Natural killer cell treated with Interleukin-12 subunit alpha and Interleukin-12 subunit beta and Interleukin-15 and Interleukin-18, amount 100 ng/mL, for 72 hours (primary cell): ENCODE data around the gene DPF1. TPM values are rescaled to one million over a fixed set of nuclear protein-coding genes. Genes with fewer than 3 reads are reported as not detected.

Experiments used
- ATAC-seq, 2 donors: fragments of 150-1000 bp; cut with Tn5 transposase in 1 of 2; sonication (Bioruptor Pico), chemical (Tn5 transposase) in 1 of 2; 2 replicates each; pipeline ENCODE4 v1.10.0; 2021
- DNase-seq: peaks from one replicate; pipeline ENCODE4 v3.0.0; 2022; ENCODE audit warnings: low spot score
- H3K27ac Mint-ChIP-seq, 2 donors: 1 replicate in 1 of 2; 2 replicates in 1 of 2; pipeline ENCODE4 v1.8.0; 2022; ENCODE audit warnings: mixed read lengths in 2 of 2, mild to moderate bottlenecking in 1 of 2, moderate library complexity in 1 of 2
- H3K27me3 Mint-ChIP-seq, 2 donors: 1 replicate in 1 of 2; 2 replicates in 1 of 2; pipeline ENCODE4 v1.8.0; 2022; ENCODE audit warnings: mixed read lengths in 2 of 2
- H3K36me3 Mint-ChIP-seq: one replicate; pipeline ENCODE4 v1.8.0; 2022; ENCODE audit warnings: mixed read lengths
- H3K4me1 Mint-ChIP-seq, 2 donors: 1 replicate in 1 of 2; 2 replicates in 1 of 2; pipeline ENCODE4 v1.8.0; 2022; ENCODE audit warnings: low read depth in 2 of 2, mixed read lengths in 2 of 2, mild to moderate bottlenecking in 1 of 2
- H3K4me3 Mint-ChIP-seq: one replicate; pipeline ENCODE4 v1.8.0; 2022; ENCODE audit warnings: mixed read lengths
- H3K9me3 Mint-ChIP-seq: 2 replicates; pipeline ENCODE4 v1.8.0; 2022; ENCODE audit warnings: mixed read lengths
- total RNA-seq, 2 donors: library from RNA; stranded (reverse); gene quantifications; one replicate each; pipeline ENCODE4 v1.2.3, GENCODE V29; 2022

DPF1 gene
- total RNA-seq, 2 donors from 2014 or later, result 0.12 TPM; not detected in 1

- ATAC-seq (no peak), DNase-seq (no peak)
- Mint-ChIP-seq H3K4me3 (no peak overlapping the region), H3K36me3 (no peaks in the 10 kb centered on the region), H3K9me3 (no peaks in the 10 kb centered on the region), H3K27ac (no peak overlapping the region), H3K4me1 (no peaks in the 10 kb centered on the region), H3K27me3 (no peaks in the 10 kb centered on the region)
Observed at GRCh38 chr19:38165335-38165734, 58.7 kb downstream of the DPF1 start.

- Mint-ChIP-seq H3K9me3 (no peaks in the 10 kb centered on the region), H3K27ac (no peak overlapping the region), H3K36me3 (no peaks in the 10 kb centered on the region), H3K27me3 (no peaks in the 10 kb centered on the region), H3K4me3 (no peak overlapping the region), H3K4me1 (no peaks in the 10 kb centered on the region)
- no peak for ATAC-seq
- DNase-seq, result no peak
Observed at GRCh38 chr19:38164526-38164925, 59.5 kb downstream of the DPF1 start.

GRCh38 chr19:38163419-38164290 lies 60.4 kb downstream of the DPF1 start:
- no peak overlapping the region for H3K4me3 Mint-ChIP-seq
- no peaks in the 10 kb centered on the region for H3K36me3 Mint-ChIP-seq
- DNase-seq (no peak), ATAC-seq (no peak)
- H3K27me3 Mint-ChIP-seq, result no peaks in the 10 kb centered on the region
- no peaks in the 10 kb centered on the region for H3K4me1 Mint-ChIP-seq
- H3K27ac Mint-ChIP-seq, result no peak overlapping the region
- no peaks in the 10 kb centered on the region for H3K9me3 Mint-ChIP-seq

- no peaks in the 10 kb centered on the region for H3K4me1 Mint-ChIP-seq
- H3K4me3 Mint-ChIP-seq, result no peak overlapping the region
- no peaks in the 10 kb centered on the region for H3K36me3 Mint-ChIP-seq
- H3K27ac Mint-ChIP-seq, result no peak overlapping the region
- DNase-seq (no peak), ATAC-seq (no peak)
- H3K9me3 Mint-ChIP-seq, result no peaks in the 10 kb centered on the region
- H3K27me3 Mint-ChIP-seq, result no peaks in the 10 kb centered on the region
Observed at GRCh38 chr19:38162632-38163031, 61.4 kb downstream of the DPF1 start.

GRCh38 chr19:38162094-38162493 lies 61.9 kb downstream of the DPF1 start:
- Mint-ChIP-seq H3K36me3 (no peaks in the 10 kb centered on the region), H3K4me1 (no peaks in the 10 kb centered on the region), H3K9me3 (no peaks in the 10 kb centered on the region), H3K4me3 (no peak overlapping the region), H3K27ac (no peak overlapping the region), H3K27me3 (no peaks in the 10 kb centered on the region)
- DNase-seq (no peak), ATAC-seq (no peak)

Other genes starting within 250 kb of the DPF1 start
- not detected for gene PPP1R14A, start 32.2 kb upstream of the DPF1 start, total RNA-seq
- gene SPINT2, start 40.4 kb upstream of the DPF1 start, total RNA-seq, result 1 to 10 TPM; 6.9 to 9.1 TPM
- gene C19orf33, start 80.0 kb upstream of the DPF1 start, total RNA-seq, result not detected
- gene YIF1B, start 91.7 kb upstream of the DPF1 start, total RNA-seq, result 10 to 100 TPM; 56.0 to 59.2 TPM
- 1 to 10 TPM; 3.7 to 7.7 TPM for gene KCNK6, start 95.6 kb upstream of the DPF1 start, total RNA-seq
- 1 to 10 TPM; 6.1 to 9.4 TPM for gene CATSPERG, start 111.6 kb upstream of the DPF1 start, total RNA-seq
- 100 to 1,000 TPM; 133 to 252 TPM for gene PSMD8, start 150.3 kb upstream of the DPF1 start, total RNA-seq
- under 1 TPM in 1 of 2 donors, not detected in 1; 0.24 TPM for gene GGN, start 163.8 kb upstream of the DPF1 start, total RNA-seq
- gene SPRED3, start 164.5 kb upstream of the DPF1 start, total RNA-seq, result 1 to 10 TPM; 2.5 to 4.6 TPM
- gene FAM98C, start 178.9 kb upstream of the DPF1 start, total RNA-seq, result 10 to 100 TPM; 21.8 to 25.8 TPM
- 1 to 10 TPM in 1 of 2 donors, not detected in 1; 1.9 TPM for gene RASGRP4, start 202.0 kb upstream of the DPF1 start, total RNA-seq
- gene RYR1, start 209.5 kb upstream of the DPF1 start, total RNA-seq, result under 1 TPM; 0.22 to 0.33 TPM